ENCODE data around the gene CA12. TPM values are rescaled to one million over a fixed set of nuclear protein-coding genes. Genes with fewer than 3 reads are reported as not detected.
A peak's percentile ranks its signal among the peaks of the same experiment; 100 is the strongest.

Gene CA12
- total and polyA plus RNA-seq, 4 donors, result 0.07 to 5.1 (median 1.5) TPM

DNA sequence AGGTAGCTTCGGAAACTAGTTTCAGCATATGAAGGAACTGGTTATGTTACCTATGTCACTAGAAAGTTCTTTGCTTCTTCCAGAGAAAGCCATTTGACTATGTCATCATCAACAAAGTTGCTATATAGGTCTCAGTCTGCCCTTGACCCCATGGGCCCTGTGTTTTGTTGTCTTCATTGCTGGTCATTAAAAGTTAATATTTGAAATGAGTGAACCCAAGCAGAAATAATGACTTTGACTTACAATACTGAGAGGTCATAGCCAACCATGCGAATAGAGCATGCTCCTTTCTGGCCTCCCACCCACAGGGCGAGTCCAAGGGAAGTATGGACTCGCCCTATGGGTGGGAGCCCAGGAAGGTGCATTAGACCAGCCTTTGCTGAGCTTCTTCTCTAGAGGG lies 63.3 kb downstream of the CA12 start:
- no peaks in the 10 kb centered on the region for H3K9me3 ChIP-seq (ENCODE audit: control insufficient read depth in 4 of 4, low read length in 3 of 4)
- peak; percentile 73 for TF ChIP-seq SP1 (IDR thresholded peaks at IDR 0.05)
- TF ChIP-seq REST (IDR thresholded peaks at IDR 0.05), result no peak
- no peak for TF ChIP-seq JUND (IDR thresholded peaks at IDR 0.05)
- TF ChIP-seq TAF1 (conservative IDR thresholded peaks at IDR 0.05), result no peak
- no peak for TF ChIP-seq FOXA1 (IDR thresholded peaks at IDR 0.05)
- TF ChIP-seq NR2F2 (IDR thresholded peaks at IDR 0.05), result peak; percentile 62
- TF ChIP-seq, protein P1, sequence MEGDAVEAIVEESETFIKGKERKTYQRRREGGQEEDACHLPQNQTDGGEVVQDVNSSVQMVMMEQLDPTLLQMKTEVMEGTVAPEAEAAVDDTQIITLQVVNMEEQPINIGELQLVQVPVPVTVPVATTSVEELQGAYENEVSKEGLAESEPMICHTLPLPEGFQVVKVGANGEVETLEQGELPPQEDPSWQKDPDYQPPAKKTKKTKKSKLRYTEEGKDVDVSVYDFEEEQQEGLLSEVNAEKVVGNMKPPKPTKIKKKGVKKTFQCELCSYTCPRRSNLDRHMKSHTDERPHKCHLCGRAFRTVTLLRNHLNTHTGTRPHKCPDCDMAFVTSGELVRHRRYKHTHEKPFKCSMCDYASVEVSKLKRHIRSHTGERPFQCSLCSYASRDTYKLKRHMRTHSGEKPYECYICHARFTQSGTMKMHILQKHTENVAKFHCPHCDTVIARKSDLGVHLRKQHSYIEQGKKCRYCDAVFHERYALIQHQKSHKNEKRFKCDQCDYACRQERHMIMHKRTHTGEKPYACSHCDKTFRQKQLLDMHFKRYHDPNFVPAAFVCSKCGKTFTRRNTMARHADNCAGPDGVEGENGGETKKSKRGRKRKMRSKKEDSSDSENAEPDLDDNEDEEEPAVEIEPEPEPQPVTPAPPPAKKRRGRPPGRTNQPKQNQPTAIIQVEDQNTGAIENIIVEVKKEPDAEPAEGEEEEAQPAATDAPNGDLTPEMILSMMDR (IDR thresholded peaks at IDR 0.05; ENCODE audit: low read depth, low read length, missing input control), result no peak
- TF ChIP-seq EGR1 (IDR thresholded peaks at IDR 0.05; ENCODE audit: low read depth in 2 of 2), result no peak
- TF ChIP-seq RAD21 (IDR thresholded peaks at IDR 0.05), result peak in 1 of 2 donors; percentile 11
- TF ChIP-seq, protein P2, sequence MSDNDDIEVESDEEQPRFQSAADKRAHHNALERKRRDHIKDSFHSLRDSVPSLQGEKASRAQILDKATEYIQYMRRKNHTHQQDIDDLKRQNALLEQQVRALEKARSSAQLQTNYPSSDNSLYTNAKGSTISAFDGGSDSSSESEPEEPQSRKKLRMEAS (IDR thresholded peaks at IDR 0.05), result no peak
- no peak for TF ChIP-seq ZBTB33 (IDR thresholded peaks at IDR 0.05)
- TF ChIP-seq GABPA (IDR thresholded peaks at IDR 0.05 in 1 of 2, conservative IDR thresholded peaks at IDR 0.05 in 1 of 2), result no peak
- TF ChIP-seq FOXA2 (IDR thresholded peaks at IDR 0.05), result no peak
- TF ChIP-seq RXRA (IDR thresholded peaks at IDR 0.05), result peak in 1 of 2 donors; percentile 91
- TF ChIP-seq HNF4A (conservative IDR thresholded peaks at IDR 0.05), result peak in 1 of 2 donors; percentile 83
- TF ChIP-seq YY1 (IDR thresholded peaks at IDR 0.05), result no peak
- peak; percentile 56 for TF ChIP-seq HNF4G (IDR thresholded peaks at IDR 0.05)
- TF ChIP-seq, protein P3, sequence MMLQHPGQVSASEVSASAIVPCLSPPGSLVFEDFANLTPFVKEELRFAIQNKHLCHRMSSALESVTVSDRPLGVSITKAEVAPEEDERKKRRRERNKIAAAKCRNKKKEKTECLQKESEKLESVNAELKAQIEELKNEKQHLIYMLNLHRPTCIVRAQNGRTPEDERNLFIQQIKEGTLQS (IDR thresholded peaks at IDR 0.05), result peak; percentile 77
- H3K4me3 ChIP-seq (ENCODE audit: low read depth in 1 of 3, low read length in 3 of 3), result no peak overlapping the region
- H3K9ac ChIP-seq (ENCODE audit: low read depth in 1 of 2, low read length in 2 of 2), result no peak overlapping the region
- 82% methylated on average over 4 of the region's 4 CpGs for WGBS
- no peak overlapping the region for H3K27ac ChIP-seq (ENCODE audit: low read depth in 1 of 2, low read length in 2 of 2)
- H3K27me3 ChIP-seq (ENCODE audit: control insufficient read depth in 4 of 4, insufficient read depth in 4 of 4, low read length in 3 of 4), result no peaks in the 10 kb centered on the region
- DNase-seq (ENCODE audit: low spot score), result no peak
- H3K36me3 ChIP-seq (ENCODE audit: control insufficient read depth in 4 of 4, insufficient read depth in 3 of 4, low read depth in 1 of 4, low read length in 3 of 4), result no peaks in the 10 kb centered on the region
- peaks cover 0 to 4% (median 0%) of the 10 kb centered on the region in 4 donors for H3K4me1 ChIP-seq (ENCODE audit: control insufficient read depth in 4 of 4, insufficient read depth in 4 of 4, low read length in 3 of 4)
